ENCODE measurements around the gene OLFM2. TPM values are rescaled to one million over a fixed set of nuclear protein-coding genes. Genes with fewer than 3 reads are reported as not detected.

Gene OLFM2
- total RNA-seq, 1 donor from 2014 or later, result not detected

DNA sequence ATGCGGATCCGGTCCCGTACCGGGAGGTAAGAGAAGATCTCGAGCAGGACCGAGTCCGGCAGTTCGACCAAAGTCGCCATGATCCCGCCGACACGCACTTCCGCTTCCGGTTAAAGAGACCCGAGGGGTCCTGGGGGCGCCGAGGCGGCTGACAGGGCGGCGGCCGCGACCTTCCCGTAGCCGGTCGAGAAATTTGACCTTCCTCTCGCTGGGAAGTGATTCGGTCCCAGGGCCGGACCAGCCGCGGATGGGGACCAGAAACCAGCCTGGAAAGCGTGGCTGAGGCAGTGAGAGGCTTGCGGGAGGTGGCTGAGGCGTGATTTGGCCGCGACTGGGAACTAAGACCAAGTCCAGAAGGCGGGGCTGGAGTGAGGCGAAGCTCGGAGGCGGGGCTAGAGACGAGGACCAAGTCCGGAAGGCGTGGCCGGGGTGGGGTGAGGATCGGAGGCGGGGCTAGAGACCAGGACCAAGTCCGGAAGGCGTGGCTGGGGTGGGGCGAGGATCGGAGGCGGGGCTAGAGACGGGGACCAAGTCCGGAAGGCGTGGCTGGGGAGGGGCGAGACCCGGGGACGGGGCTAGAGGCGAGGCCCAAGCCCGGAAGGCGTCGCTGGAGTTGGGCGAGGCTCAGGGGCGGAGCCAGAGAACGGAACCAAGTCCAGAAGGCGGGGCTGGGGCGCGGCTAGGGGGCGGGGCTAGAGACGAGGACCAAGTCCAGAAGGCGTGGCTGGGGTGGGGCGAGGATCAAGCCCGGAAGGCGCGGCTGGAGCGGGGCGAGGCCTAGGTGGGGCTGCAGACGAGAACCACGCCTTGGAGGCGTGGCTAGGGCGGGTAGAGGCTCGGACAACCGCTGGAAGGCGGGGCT, 117.3 kb downstream of the OLFM2 start, which contains the start of gene FBXL12:
Gene FBXL12 (minus strand): TSS at position 346 of the 862 bp plus-strand sequence. CDS start 266 bp downstream, at position 80.
- ChIA-PET POLR2A (interaction anchor here (0.6 to 1.9 kb wide), 17 partner anchors 8 to 1948 kb away, joined by 3 to 34 read pairs (median 6); partner anchors contain the start of genes ANGPTL6, PIN1, PRKCSH and UBL5), CTCF (no interaction called here)
- peak; percentile 87 for ATAC-seq (ENCODE audit: low read depth)
- intact Hi-C loops (cut with micrococcal nuclease), result loop anchor here (1.0 to 5.0 kb wide), 12 partner anchors 8 to 1307 kb away; partner anchors contain the start of genes CARM1, PIN1, UBL5 and ZNF121
- H3K27ac Mint-ChIP-seq, result peak within 1 kb of the TSS; percentile 92
- peak within 1 kb of the TSS; percentile 94 for H3K4me3 Mint-ChIP-seq
- H3K4me1 Mint-ChIP-seq, result peaks cover 24% of the 10 kb centered on the region
- H3K36me3 Mint-ChIP-seq (ENCODE audit: low read depth), result peaks cover 34% of the 10 kb centered on the region
- DNase-seq, result peak; percentile 100
- peaks cover 3% of the 10 kb centered on the region for H3K9me3 Mint-ChIP-seq
- TF ChIP-seq, protein P1, sequence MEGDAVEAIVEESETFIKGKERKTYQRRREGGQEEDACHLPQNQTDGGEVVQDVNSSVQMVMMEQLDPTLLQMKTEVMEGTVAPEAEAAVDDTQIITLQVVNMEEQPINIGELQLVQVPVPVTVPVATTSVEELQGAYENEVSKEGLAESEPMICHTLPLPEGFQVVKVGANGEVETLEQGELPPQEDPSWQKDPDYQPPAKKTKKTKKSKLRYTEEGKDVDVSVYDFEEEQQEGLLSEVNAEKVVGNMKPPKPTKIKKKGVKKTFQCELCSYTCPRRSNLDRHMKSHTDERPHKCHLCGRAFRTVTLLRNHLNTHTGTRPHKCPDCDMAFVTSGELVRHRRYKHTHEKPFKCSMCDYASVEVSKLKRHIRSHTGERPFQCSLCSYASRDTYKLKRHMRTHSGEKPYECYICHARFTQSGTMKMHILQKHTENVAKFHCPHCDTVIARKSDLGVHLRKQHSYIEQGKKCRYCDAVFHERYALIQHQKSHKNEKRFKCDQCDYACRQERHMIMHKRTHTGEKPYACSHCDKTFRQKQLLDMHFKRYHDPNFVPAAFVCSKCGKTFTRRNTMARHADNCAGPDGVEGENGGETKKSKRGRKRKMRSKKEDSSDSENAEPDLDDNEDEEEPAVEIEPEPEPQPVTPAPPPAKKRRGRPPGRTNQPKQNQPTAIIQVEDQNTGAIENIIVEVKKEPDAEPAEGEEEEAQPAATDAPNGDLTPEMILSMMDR (IDR thresholded peaks at IDR 0.05), result no peak
- H3K27me3 Mint-ChIP-seq, result no peaks in the 10 kb centered on the region

- ChIA-PET CTCF (no interaction called here), POLR2A (interaction anchor here (0.7 to 1.9 kb wide), 13 partner anchors 9 to 1617 kb away, joined by 3 to 34 read pairs (median 6); partner anchors contain the start of genes ANGPTL6, PIN1, PRKCSH and UBL5)
- TF ChIP-seq, protein P1 (IDR thresholded peaks at IDR 0.05), result no peak
- Mint-ChIP-seq H3K4me1 (peaks cover 24% of the 10 kb centered on the region), H3K4me3 (peak overlapping the region; percentile 94), H3K27me3 (no peaks in the 10 kb centered on the region), H3K36me3 (ENCODE audit: low read depth) (peaks cover 33% of the 10 kb centered on the region), H3K27ac (peak overlapping the region; percentile 92), H3K9me3 (peaks cover 3% of the 10 kb centered on the region)
- intact Hi-C loops (cut with micrococcal nuclease), result loop anchor here (2.0 to 5.0 kb wide), 2 partner anchors 1053 to 1306 kb away; partner anchors contain the start of genes CARM1 and ZNF414
- DNase-seq (no peak), ATAC-seq (ENCODE audit: low read depth) (no peak)
These were observed 118.1 kb downstream of the OLFM2 start for GRCh38 chr19:9818175-9818733.

DNA sequence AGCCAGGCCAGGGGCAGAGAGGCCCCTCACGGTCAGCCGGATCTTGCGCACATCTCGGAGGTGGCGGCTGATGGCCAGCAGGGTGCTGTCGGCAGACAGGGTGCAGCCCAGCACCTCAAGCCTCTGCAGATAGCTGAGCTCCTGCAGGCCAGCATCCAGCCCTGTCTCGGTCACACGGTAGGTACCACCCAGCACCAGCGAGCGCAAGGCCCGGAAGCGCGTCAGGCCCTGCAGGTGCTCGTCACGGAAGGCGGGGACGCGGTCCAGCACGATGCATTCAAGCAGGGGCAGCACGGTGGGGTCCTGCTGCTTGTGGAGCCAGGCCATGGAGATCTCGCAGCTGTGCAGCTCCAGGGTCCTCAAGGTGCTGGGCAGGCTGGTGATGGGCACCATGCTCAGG, 125.2 kb downstream of the OLFM2 start:
- ChIA-PET CTCF (no interaction called here), POLR2A (no interaction called here)
- Mint-ChIP-seq H3K4me3 (no peak overlapping the region), H3K4me1 (no peaks in the 10 kb centered on the region), H3K27me3 (no peaks in the 10 kb centered on the region), H3K36me3 (ENCODE audit: low read depth) (peaks cover 48% of the 10 kb centered on the region), H3K9me3 (peaks cover 3% of the 10 kb centered on the region), H3K27ac (no peak overlapping the region)
- ATAC-seq (ENCODE audit: low read depth) (no peak), DNase-seq (no peak)
- intact Hi-C loops (cut with micrococcal nuclease), result no loop called here
- TF ChIP-seq, protein P1 (IDR thresholded peaks at IDR 0.05), result no peak

GRCh38 chr19:9808855-9809824, 127.2 kb downstream of the OLFM2 start:
- no peak overlapping the region for H3K27ac Mint-ChIP-seq
- peaks cover 35% of the 10 kb centered on the region for H3K36me3 Mint-ChIP-seq (ENCODE audit: low read depth)
- no peak overlapping the region for H3K4me3 Mint-ChIP-seq
- no peaks in the 10 kb centered on the region for H3K9me3 Mint-ChIP-seq
- DNase-seq (no peak), ATAC-seq (ENCODE audit: low read depth) (no peak)
- POLR2A ChIA-PET, result interaction anchor here (0.6 kb wide), 1 partner anchor 189 kb away, joined by 3 read pairs; no protein-coding TSS in a partner anchor
- TF ChIP-seq, protein P1 (IDR thresholded peaks at IDR 0.05), result no peak
- H3K4me1 Mint-ChIP-seq, result no peaks in the 10 kb centered on the region
- no peaks in the 10 kb centered on the region for H3K27me3 Mint-ChIP-seq
- CTCF ChIA-PET, result no interaction called here
- intact Hi-C loops (cut with micrococcal nuclease), result no loop called here

Measured in activated B cell treated with CpG ODN at 0.5 μM for 24 hours (primary cell).